ENCODE results near the gene SERPIND1.
"Not testable (repeated sequence)": the region's sequence is repeated elsewhere in the genome, so short reads cannot be mapped to it uniquely, and the experiment has no call there.

Gene SERPIND1

GRCh38 chr22:20746431-20747189 lies 27.3 kb upstream of the SERPIND1 start:
- no peak for DNase-seq (ENCODE audit: low read depth in 2 of 2, low spot score in 1 of 2)

- no peak for DNase-seq (ENCODE audit: low read depth in 2 of 2, low spot score in 1 of 2)
These were observed 26.7 kb upstream of the SERPIND1 start for GRCh38 chr22:20747223-20747622.

- DNase-seq (ENCODE audit: low read depth in 2 of 2, low spot score in 1 of 2) = no peak
These were observed 25.8 kb upstream of the SERPIND1 start for GRCh38 chr22:20748082-20748481.

- no peak for DNase-seq (ENCODE audit: low read depth in 2 of 2, low spot score in 1 of 2)
These were observed 25.0 kb upstream of the SERPIND1 start for GRCh38 chr22:20748731-20749428.

GRCh38 chr22:20749453-20749852 lies 24.5 kb upstream of the SERPIND1 start:
- DNase-seq (ENCODE audit: low read depth in 2 of 2, low spot score in 1 of 2) = no peak

GRCh38 chr22:20750461-20751184 lies 23.3 kb upstream of the SERPIND1 start:
- peak in 1 of 2 donors; percentile 11 for DNase-seq (ENCODE audit: low read depth in 2 of 2, low spot score in 1 of 2)

GRCh38 chr22:20751185-20751851 lies 22.6 kb upstream of the SERPIND1 start:
- no peak for DNase-seq (ENCODE audit: low read depth in 2 of 2, low spot score in 1 of 2)

GRCh38 chr22:20752104-20752741 lies 21.7 kb upstream of the SERPIND1 start:
- no peak for DNase-seq (ENCODE audit: low read depth in 2 of 2, low spot score in 1 of 2)

GRCh38 chr22:20752873-20753272 lies 21.0 kb upstream of the SERPIND1 start:
- no peak for DNase-seq (ENCODE audit: low read depth in 2 of 2, low spot score in 1 of 2)

GRCh38 chr22:20756846-20757245 lies 17.1 kb upstream of the SERPIND1 start:
- DNase-seq (ENCODE audit: low read depth in 2 of 2, low spot score in 1 of 2) = no peak

- DNase-seq (ENCODE audit: low read depth in 2 of 2, low spot score in 1 of 2) = no peak
These were observed 15.2 kb upstream of the SERPIND1 start for GRCh38 chr22:20758688-20759087.

GRCh38 chr22:20760084-20760483 lies 13.8 kb upstream of the SERPIND1 start:
- no peak for DNase-seq (ENCODE audit: low read depth in 2 of 2, low spot score in 1 of 2)

GRCh38 chr22:20761536-20761935 lies 12.4 kb upstream of the SERPIND1 start:
- DNase-seq (ENCODE audit: low read depth in 2 of 2, low spot score in 1 of 2) = no peak

- DNase-seq (ENCODE audit: low read depth in 2 of 2, low spot score in 1 of 2) = no peak
These were observed 11.6 kb upstream of the SERPIND1 start for GRCh38 chr22:20762233-20762796.

GRCh38 chr22:20763630-20764470 lies 10.1 kb upstream of the SERPIND1 start:
- DNase-seq (ENCODE audit: low read depth in 2 of 2, low spot score in 1 of 2) = no peak

- DNase-seq (ENCODE audit: low read depth in 2 of 2, low spot score in 1 of 2) = no peak
These were observed 9.5 kb upstream of the SERPIND1 start for GRCh38 chr22:20764471-20764720.

- DNase-seq (ENCODE audit: low read depth in 2 of 2, low spot score in 1 of 2) = no peak
These were observed 9.2 kb upstream of the SERPIND1 start for GRCh38 chr22:20764729-20765128.

GRCh38 chr22:20765938-20766337 lies 8.0 kb upstream of the SERPIND1 start:
- no peak for DNase-seq (ENCODE audit: low read depth in 2 of 2, low spot score in 1 of 2)

- no peak for DNase-seq (ENCODE audit: low read depth in 2 of 2, low spot score in 1 of 2)
These were observed 7.4 kb upstream of the SERPIND1 start for GRCh38 chr22:20766530-20766929.

- not testable (repeated sequence) for DNase-seq (ENCODE audit: low read depth in 2 of 2, low spot score in 1 of 2)
These were observed 4.5 kb upstream of the SERPIND1 start for GRCh38 chr22:20769496-20769826.

All from stimulated activated CD8-positive, alpha-beta memory T cell treated with anti-CD3 and anti-CD28 coated beads, Interleukin-4, amount 100 ng/mL, for 4 hours (primary cell).